ENCODE results near the gene MAPK8IP3.

The MAPK8IP3 gene

DNA sequence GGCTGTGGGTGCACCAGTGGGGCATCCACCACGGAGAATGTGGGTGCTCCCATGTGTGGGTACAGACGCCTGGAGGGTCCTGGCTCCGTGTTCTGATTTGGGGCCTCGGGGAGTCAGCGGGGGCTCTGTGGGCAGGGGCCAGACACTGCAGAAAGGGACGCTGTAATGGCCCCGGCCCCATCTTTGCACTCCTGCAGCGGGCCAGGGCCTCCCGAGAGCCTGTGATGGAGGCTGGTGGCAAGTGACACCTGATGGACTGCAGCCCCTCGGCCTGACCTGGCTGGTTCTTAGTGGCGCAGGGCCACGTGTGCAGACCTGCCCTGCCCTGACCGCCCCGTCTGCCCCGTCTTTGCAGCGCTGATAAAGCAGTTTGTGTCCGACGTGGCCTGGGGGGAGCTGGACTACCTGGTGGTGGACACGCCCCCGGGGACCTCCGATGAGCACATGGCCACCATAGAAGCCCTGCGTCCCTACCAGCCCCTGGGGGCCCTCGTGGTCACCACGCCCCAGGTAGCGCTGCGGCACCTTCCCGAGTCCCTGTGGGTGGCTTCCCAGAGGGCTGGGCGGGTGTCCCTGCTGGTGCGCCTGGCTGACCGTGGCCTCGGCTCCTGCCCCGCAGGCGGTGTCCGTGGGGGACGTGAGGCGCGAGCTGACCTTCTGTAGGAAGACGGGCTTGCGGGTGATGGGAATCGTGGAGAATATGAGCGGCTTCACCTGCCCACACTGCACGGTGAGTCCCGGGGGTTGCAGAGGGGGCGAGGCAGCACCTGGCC is 81.5 kb downstream of the MAPK8IP3 start:
- H3K27ac ChIP-seq = no peak overlapping the region
- no peak for TF ChIP-seq CTCF (IDR thresholded peaks at IDR 0.05)
- no peak for TF ChIP-seq ZFX (IDR thresholded peaks at IDR 0.05; ENCODE audit: borderline replicate concordance)

DNA sequence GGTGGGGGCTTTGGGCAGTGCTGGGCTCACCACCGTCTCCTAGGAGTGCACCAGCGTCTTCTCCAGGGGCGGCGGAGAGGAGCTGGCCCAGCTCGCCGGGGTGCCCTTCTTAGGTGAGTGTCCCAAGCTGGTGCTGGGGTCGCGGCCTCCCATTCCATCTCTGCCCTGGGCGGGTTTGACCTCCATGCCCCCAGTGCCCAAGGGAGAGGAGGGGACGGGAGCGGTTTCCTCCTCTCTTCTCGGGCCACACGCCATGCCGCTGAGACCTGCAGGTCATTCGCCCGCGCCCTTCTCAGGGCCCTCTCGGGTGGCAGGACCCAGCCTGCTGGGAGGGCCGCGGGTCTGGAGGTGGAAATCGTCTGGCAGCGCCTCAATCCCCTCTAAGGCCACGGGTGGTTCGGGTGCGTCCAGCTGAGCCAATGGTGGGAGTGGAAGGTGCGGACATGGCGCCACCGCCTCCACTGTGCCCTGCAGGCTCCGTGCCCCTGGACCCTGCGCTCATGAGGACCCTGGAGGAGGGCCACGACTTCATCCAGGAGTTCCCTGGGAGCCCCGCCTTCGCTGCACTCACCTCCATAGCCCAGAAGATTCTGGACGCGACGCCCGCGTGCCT is 82.2 kb downstream of the MAPK8IP3 start:
- no peak overlapping the region for H3K27ac ChIP-seq

DNA sequence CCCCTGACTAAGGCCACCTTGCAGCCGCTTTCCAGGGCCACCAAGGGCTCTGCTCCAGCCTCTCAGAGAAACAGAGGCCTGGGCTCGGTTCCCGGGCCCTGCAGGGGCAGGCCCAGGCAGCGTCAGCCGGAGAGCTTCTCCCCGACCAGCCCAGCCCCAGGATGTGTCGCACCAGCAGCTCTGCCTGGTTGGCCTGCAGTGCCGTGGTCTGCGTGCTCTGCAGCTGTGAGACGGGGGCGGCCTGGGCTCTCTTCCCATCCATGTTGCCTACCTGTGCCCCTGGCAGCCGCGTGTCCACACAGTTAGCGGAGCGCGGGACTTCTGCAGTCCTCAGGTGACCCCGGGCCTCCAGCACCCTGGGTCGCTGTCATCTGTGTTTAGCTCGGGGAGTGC is 82.7 kb downstream of the MAPK8IP3 start:
- TF ChIP-seq CTCF (IDR thresholded peaks at IDR 0.05) (no peak), ZFX (IDR thresholded peaks at IDR 0.05; ENCODE audit: borderline replicate concordance) (no peak)

More for the DNA sequence above, 82.2 kb downstream of the MAPK8IP3 start:
- TF ChIP-seq ZFX (IDR thresholded peaks at IDR 0.05; ENCODE audit: borderline replicate concordance) (no peak), CTCF (IDR thresholded peaks at IDR 0.05) (no peak)

DNA sequence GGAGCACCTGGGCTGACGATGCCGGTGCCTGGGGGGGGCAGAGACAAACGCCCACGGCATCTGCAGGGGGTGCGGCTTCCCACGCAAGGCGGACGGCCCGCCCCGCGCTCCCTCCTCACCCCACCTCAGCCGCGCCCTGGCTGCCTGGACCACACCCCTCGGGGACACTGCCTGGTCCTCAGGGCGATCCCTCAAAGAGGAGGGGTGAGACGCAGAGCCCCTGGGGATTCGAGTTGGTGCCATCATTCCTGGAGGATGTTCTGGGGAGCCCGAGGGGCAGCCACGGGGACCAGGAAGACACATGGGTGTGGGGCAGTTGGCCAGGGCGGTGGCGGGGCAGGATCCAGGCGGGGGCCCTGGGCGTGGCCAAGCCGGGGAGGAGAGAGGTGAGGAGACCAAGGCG is 83.6 kb downstream of the MAPK8IP3 start:
- TF ChIP-seq ZFX (IDR thresholded peaks at IDR 0.05; ENCODE audit: borderline replicate concordance) (no peak), CTCF (IDR thresholded peaks at IDR 0.05) (no peak)

More for the DNA sequence above, 82.7 kb downstream of the MAPK8IP3 start:
- H3K27ac ChIP-seq = no peak overlapping the region

GRCh38 chr16:1790261-1790610 is 84.2 kb downstream of the MAPK8IP3 start:
- no peak overlapping the region for H3K27ac ChIP-seq
- TF ChIP-seq CTCF (IDR thresholded peaks at IDR 0.05) (no peak), ZFX (IDR thresholded peaks at IDR 0.05; ENCODE audit: borderline replicate concordance) (no peak)

More for the DNA sequence above, 83.6 kb downstream of the MAPK8IP3 start:
- no peak overlapping the region for H3K27ac ChIP-seq

GRCh38 chr16:1790611-1791255 is 84.7 kb downstream of the MAPK8IP3 start:
- TF ChIP-seq ZFX (IDR thresholded peaks at IDR 0.05; ENCODE audit: borderline replicate concordance) (no peak), CTCF (IDR thresholded peaks at IDR 0.05) (no peak)
- H3K27ac ChIP-seq = no peak overlapping the region

Data from 22Rv1 (cell line).